ENCODE data around the gene FSCB.

GRCh38 chr14:44525237-44525636, 18.2 kb upstream of the FSCB start:
- no peak for TF ChIP-seq CTCF (IDR thresholded peaks at IDR 0.05)
- no peak for TF ChIP-seq POLR2AphosphoS5 (IDR thresholded peaks at IDR 0.05)
